ENCODE measurements around the gene DHRS7B. TPM values are rescaled to one million over a fixed set of nuclear protein-coding genes. Genes with fewer than 3 reads are reported as not detected.

Gene DHRS7B
- total RNA-seq, 1 donor from 2014 or later = 24.7 TPM

DNA sequence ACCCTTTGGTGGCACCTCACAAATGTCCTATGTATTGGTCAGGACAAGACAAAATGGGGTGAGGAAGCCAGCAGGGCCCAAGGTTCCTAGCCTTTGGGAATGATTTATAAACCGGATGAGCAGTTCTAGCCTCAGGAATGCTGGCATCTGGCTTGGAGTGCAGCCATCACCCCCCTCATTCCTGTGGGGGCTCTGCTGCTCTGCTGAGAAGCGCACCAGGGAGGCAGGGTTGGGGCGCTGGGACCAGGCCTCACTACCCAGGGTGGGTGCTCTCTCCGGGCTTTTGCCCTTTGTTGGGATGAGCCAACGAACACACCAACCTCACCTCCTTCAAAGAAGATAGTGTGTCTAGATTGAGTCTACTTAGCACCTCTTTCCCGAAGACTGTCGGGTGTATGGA is 47.9 kb downstream of the DHRS7B start:
- DNase-seq (ENCODE audit: low read depth) (no peak), FAIRE-seq (no peak)
- Histone ChIP-seq H3K4me3 (ENCODE audit: low read depth, low read length) (no peak overlapping the region), H3K27me3 (ENCODE audit: control insufficient read depth, insufficient read depth, low read length) (no peaks in the 10 kb centered on the region), H3K36me3 (ENCODE audit: control insufficient read depth, insufficient read depth, low read length) (peaks cover 3% of the 10 kb centered on the region)
- TF ChIP-seq, protein P1, sequence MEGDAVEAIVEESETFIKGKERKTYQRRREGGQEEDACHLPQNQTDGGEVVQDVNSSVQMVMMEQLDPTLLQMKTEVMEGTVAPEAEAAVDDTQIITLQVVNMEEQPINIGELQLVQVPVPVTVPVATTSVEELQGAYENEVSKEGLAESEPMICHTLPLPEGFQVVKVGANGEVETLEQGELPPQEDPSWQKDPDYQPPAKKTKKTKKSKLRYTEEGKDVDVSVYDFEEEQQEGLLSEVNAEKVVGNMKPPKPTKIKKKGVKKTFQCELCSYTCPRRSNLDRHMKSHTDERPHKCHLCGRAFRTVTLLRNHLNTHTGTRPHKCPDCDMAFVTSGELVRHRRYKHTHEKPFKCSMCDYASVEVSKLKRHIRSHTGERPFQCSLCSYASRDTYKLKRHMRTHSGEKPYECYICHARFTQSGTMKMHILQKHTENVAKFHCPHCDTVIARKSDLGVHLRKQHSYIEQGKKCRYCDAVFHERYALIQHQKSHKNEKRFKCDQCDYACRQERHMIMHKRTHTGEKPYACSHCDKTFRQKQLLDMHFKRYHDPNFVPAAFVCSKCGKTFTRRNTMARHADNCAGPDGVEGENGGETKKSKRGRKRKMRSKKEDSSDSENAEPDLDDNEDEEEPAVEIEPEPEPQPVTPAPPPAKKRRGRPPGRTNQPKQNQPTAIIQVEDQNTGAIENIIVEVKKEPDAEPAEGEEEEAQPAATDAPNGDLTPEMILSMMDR (IDR thresholded peaks at IDR 0.05; ENCODE audit: insufficient read depth, low read length, severe bottlenecking) = no peak

DNA sequence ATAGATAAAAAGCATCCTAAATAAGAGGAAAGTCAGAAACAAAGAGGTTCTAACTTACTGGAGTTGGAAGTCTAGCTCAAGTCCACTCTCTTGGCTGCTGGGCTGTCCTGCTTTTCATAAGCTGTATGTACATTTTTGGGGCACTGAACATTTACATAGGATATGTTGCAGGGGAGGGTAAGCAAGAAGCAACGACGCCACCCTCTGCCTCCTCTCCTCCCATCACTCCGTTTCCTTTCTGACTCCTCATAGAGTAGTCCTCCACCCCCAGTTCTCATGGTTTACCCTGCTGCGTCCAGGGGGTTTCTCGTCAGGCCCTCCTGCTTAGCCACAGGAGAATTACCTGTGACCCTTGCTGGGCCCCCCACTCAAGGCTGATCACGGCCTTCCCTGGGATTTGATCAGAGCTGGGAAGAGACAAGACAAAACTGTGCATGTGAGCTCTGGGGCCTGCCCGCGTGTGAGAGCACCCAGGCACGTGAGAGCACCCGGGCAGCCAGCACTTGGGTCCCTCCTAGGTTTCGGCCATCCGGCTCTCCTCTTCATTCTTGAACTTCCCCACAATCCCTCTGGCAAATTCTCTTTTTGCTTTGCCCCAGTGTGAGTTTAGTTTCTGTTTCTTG is 50.1 kb downstream of the DHRS7B start:
- Histone ChIP-seq H3K4me3 (ENCODE audit: low read depth, low read length) (no peak overlapping the region), H3K36me3 (ENCODE audit: control insufficient read depth, insufficient read depth, low read length) (peaks cover 3% of the 10 kb centered on the region), H3K27me3 (ENCODE audit: control insufficient read depth, insufficient read depth, low read length) (no peaks in the 10 kb centered on the region)
- FAIRE-seq (no peak), DNase-seq (ENCODE audit: low read depth) (no peak)
- TF ChIP-seq, protein P1 (IDR thresholded peaks at IDR 0.05; ENCODE audit: insufficient read depth, low read length, severe bottlenecking) = no peak

- H3K4me3 ChIP-seq (ENCODE audit: low read depth, low read length) = no peak overlapping the region
- TF ChIP-seq, protein P1 (IDR thresholded peaks at IDR 0.05; ENCODE audit: insufficient read depth, low read length, severe bottlenecking) = no peak
- no peak for FAIRE-seq
- peaks cover 1% of the 10 kb centered on the region for H3K36me3 ChIP-seq (ENCODE audit: control insufficient read depth, insufficient read depth, low read length)
- no peak for DNase-seq (ENCODE audit: low read depth)
- H3K27me3 ChIP-seq (ENCODE audit: control insufficient read depth, insufficient read depth, low read length) = no peaks in the 10 kb centered on the region
Observed at GRCh38 chr17:21177401-21177800, 50.6 kb downstream of the DHRS7B start.

GRCh38 chr17:21177854-21178600 is 51.3 kb downstream of the DHRS7B start:
- no peaks in the 10 kb centered on the region for H3K27me3 ChIP-seq (ENCODE audit: control insufficient read depth, insufficient read depth, low read length)
- DNase-seq (ENCODE audit: low read depth) = no peak
- FAIRE-seq = no peak
- no peak overlapping the region for H3K4me3 ChIP-seq (ENCODE audit: low read depth, low read length)
- TF ChIP-seq, protein P1 (IDR thresholded peaks at IDR 0.05; ENCODE audit: insufficient read depth, low read length, severe bottlenecking) = no peak
- H3K36me3 ChIP-seq (ENCODE audit: control insufficient read depth, insufficient read depth, low read length) = peaks cover 1% of the 10 kb centered on the region

GRCh38 chr17:21183468-21183867 is 56.7 kb downstream of the DHRS7B start:
- Histone ChIP-seq H3K36me3 (ENCODE audit: control insufficient read depth, insufficient read depth, low read length) (peaks cover 5% of the 10 kb centered on the region), H3K4me3 (ENCODE audit: low read depth, low read length) (no peak overlapping the region), H3K27me3 (ENCODE audit: control insufficient read depth, insufficient read depth, low read length) (no peaks in the 10 kb centered on the region)
- TF ChIP-seq, protein P1 (IDR thresholded peaks at IDR 0.05; ENCODE audit: insufficient read depth, low read length, severe bottlenecking) = no peak
- DNase-seq (ENCODE audit: low read depth) (no peak), FAIRE-seq (no peak)
